ENCODE results near the gene C19orf47.

DNA sequence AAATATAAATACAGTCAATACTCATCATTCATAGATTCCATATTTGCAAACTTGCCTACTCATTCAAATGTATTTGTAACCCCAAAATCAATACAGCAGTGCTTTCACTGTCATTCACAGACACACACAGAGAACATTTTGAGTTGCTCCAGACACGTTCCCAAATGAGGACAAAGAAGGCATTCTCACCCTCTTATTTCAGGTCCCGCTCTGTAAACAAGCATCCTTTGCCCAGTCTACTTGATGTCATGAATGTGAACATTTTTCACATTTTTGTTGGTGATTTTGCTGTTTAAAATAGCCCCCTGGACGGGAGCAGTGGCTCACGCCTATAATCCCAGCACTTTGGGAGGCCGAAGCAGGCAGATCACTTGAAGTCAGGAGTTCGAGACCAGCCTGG is 15.5 kb downstream of the C19orf47 start:
- TF ChIP-seq POLR2AphosphoS5 (IDR thresholded peaks at IDR 0.05; ENCODE audit: low read depth, low read length) (no peak), POLR2A (IDR thresholded peaks at IDR 0.05; ENCODE audit: low read depth, low read length) (no peak)
